A673 (cell line): ENCODE results near the gene LAMA3. TPM values are rescaled to one million over a fixed set of nuclear protein-coding genes. Genes with fewer than 3 reads are reported as not detected.

Experiments used
- BruUV-seq: library from RNA; stranded (reverse); fragments of 400-500 nt; replicated peaks from 2 replicates; lab custom pipeline; 2021; lab: Mats Ljungman, UMichigan
- CTCF ChIA-PET: fragments of 300-600 bp; sonication (Branson Sonifier 250); formaldehyde crosslinking; loops from one replicate; lab custom pipeline; 2022; ENCODE audit warnings: antibody characterized with exemption; lab: Charles Lee
- POLR2A ChIA-PET: fragments of 300-600 bp; sonication (Branson Sonifier 250); formaldehyde crosslinking; loops from one replicate; lab custom pipeline; 2022; ENCODE audit warnings: antibody characterized with exemption; ENCODE audit not compliant: low non-redundant PET; lab: Charles Lee
- DNase-seq: peaks from one replicate; pipeline ENCODE4 v3.0.0-alpha.2; 2015; ENCODE audit warnings: low spot score
- H3K27ac ChIP-seq: fragments of 200-600 bp; sonication (generic); 2 replicates; pipeline ENCODE4 v1.5.1; 2016; ENCODE audit warnings: mixed run types, low read depth, mild to moderate bottlenecking, mixed read lengths, antibody characterized with exemption, low read length; ENCODE audit not compliant: poor library complexity, severe bottlenecking
- H3K27me3 ChIP-seq: fragments of 200-600 bp; sonication (generic); replicated peaks from 2 replicates; pipeline ENCODE4 v1.6.1; 2017; ENCODE audit warnings: mixed run types, low read depth, mild to moderate bottlenecking, mixed read lengths, antibody characterized with exemption, low read length; ENCODE audit not compliant: insufficient read depth, poor library complexity
- H3K36me3 ChIP-seq: fragments of 200-600 bp; sonication (generic); 2 replicates; pipeline ENCODE4 v1.6.1; 2016; ENCODE audit warnings: mixed run types, mild to moderate bottlenecking, mixed read lengths, antibody characterized with exemption, low read length; ENCODE audit not compliant: insufficient read depth, poor library complexity, severe bottlenecking
- H3K4me1 ChIP-seq: fragments of 200-600 bp; sonication (generic); 2 replicates; pipeline ENCODE4 v1.6.1; 2017; ENCODE audit warnings: mixed run types, mild to moderate bottlenecking, mixed read lengths, antibody characterized with exemption, low read length; ENCODE audit not compliant: insufficient read depth, poor library complexity, severe bottlenecking
- H3K4me3 ChIP-seq: fragments of 200-600 bp; sonication (generic); 2 replicates; pipeline ENCODE4 v1.5.1; 2016; ENCODE audit warnings: low read depth, mixed run types, mild to moderate bottlenecking, mixed read lengths, low read length; ENCODE audit not compliant: poor library complexity, severe bottlenecking
- H3K9me3 ChIP-seq: fragments of 200-600 bp; sonication (generic); 2 replicates; pipeline ENCODE4 v1.6.1; 2016; ENCODE audit warnings: mixed run types, low read depth, mild to moderate bottlenecking, mixed read lengths, antibody characterized with exemption, low read length; ENCODE audit not compliant: poor library complexity, severe bottlenecking
- EZH2 ChIP-seq: fragments of 200-600 bp; sonication (generic); IDR thresholded peaks from 2 replicates; pipeline ENCODE4 v1.6.1; 2017; ENCODE audit warnings: borderline replicate concordance, low read depth, mild to moderate bottlenecking, mixed read lengths, antibody characterized with exemption, low read length; ENCODE audit not compliant: poor library complexity, severe bottlenecking
- intact Hi-C: fragments of 100-400 bp; cut with micrococcal nuclease; formaldehyde crosslinking; loops from one replicate; pipeline ENCODE4 v1.10.0; 2022; ENCODE audit not compliant: unreplicated experiment
- total RNA-seq: library from RNA; stranded (reverse); gene quantifications from 2 replicates; pipeline ENCODE4 v1.2.3, GENCODE V29; 2021
- TF ChIP-seq, protein P1 (sequence below): fragments of 300-800, 200-600 bp; sonication (generic); conservative IDR thresholded peaks from 2 replicates; pipeline ENCODE4 v1.5.1; 2017; ENCODE audit warnings: low read depth, mild to moderate bottlenecking, antibody characterized with exemption, low read length, moderate library complexity, mixed read lengths

Gene LAMA3
- total RNA-seq, 1 experiment from 2014 or later = 2.7 TPM

DNA sequence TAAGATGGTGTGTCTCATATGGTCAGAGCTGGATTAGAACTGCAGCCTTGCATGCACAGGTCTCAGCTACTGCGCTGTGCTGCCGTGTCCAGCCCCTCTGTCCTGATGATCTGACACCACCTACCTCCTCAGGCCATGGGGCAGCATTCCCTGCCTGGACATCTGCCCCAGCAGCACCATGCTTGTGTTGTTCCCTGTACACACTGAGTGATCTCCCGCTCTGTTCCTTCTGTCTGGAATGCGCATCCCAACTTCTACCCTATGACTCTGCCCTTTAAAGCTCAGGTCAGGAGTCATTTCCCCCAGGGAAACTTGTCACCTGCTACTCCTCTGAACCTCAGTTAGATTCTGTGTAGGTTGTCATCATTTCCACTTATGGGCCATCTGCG is 167.9 kb downstream of the LAMA3 start:
- no peak for DNase-seq
- no peaks in the 10 kb centered on the region for H3K9me3 ChIP-seq
- no TSS peak for BruUV-seq
- TF ChIP-seq, protein P1, sequence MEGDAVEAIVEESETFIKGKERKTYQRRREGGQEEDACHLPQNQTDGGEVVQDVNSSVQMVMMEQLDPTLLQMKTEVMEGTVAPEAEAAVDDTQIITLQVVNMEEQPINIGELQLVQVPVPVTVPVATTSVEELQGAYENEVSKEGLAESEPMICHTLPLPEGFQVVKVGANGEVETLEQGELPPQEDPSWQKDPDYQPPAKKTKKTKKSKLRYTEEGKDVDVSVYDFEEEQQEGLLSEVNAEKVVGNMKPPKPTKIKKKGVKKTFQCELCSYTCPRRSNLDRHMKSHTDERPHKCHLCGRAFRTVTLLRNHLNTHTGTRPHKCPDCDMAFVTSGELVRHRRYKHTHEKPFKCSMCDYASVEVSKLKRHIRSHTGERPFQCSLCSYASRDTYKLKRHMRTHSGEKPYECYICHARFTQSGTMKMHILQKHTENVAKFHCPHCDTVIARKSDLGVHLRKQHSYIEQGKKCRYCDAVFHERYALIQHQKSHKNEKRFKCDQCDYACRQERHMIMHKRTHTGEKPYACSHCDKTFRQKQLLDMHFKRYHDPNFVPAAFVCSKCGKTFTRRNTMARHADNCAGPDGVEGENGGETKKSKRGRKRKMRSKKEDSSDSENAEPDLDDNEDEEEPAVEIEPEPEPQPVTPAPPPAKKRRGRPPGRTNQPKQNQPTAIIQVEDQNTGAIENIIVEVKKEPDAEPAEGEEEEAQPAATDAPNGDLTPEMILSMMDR = no peak
- TF ChIP-seq EZH2 = no peak
- no peak overlapping the region for H3K27ac ChIP-seq
- H3K4me1 ChIP-seq = peaks cover 13% of the 10 kb centered on the region
- CTCF ChIA-PET = interaction anchor here (0.6 kb wide), 1 partner anchor 627 kb away, joined by 4 read pairs; no protein-coding TSS in a partner anchor
- POLR2A ChIA-PET = no interaction called here
- H3K36me3 ChIP-seq = no peaks in the 10 kb centered on the region
- H3K27me3 ChIP-seq = no peaks in the 10 kb centered on the region
- intact Hi-C loops = no loop called here
- no peak overlapping the region for H3K4me3 ChIP-seq

DNA sequence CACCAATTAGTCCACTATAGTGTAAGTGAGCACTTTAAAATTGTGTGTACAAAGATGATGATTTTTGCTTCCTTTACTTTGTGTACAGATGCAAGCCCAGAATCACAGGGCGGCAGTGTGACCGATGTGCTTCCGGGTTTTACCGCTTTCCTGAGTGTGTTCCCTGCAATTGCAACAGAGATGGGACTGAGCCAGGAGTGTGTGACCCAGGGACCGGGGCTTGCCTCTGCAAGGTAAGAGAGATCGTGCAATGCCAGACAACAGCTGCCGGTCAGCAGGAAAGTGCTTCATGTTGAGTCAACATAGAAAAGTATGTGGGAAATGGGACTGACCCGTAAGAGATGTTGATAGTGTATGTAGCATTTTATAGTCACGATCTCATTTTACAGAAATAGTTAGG is 168.5 kb downstream of the LAMA3 start:
- intact Hi-C loops = no loop called here
- BruUV-seq = no TSS peak
- no peaks in the 10 kb centered on the region for H3K9me3 ChIP-seq
- ChIA-PET CTCF (no interaction called here), POLR2A (no interaction called here)
- H3K36me3 ChIP-seq = no peaks in the 10 kb centered on the region
- no peak overlapping the region for H3K27ac ChIP-seq
- peaks cover 13% of the 10 kb centered on the region for H3K4me1 ChIP-seq
- no peak for DNase-seq
- H3K4me3 ChIP-seq = no peak overlapping the region
- TF ChIP-seq, protein P1 = no peak
- TF ChIP-seq EZH2 = no peak
- no peaks in the 10 kb centered on the region for H3K27me3 ChIP-seq

DNA sequence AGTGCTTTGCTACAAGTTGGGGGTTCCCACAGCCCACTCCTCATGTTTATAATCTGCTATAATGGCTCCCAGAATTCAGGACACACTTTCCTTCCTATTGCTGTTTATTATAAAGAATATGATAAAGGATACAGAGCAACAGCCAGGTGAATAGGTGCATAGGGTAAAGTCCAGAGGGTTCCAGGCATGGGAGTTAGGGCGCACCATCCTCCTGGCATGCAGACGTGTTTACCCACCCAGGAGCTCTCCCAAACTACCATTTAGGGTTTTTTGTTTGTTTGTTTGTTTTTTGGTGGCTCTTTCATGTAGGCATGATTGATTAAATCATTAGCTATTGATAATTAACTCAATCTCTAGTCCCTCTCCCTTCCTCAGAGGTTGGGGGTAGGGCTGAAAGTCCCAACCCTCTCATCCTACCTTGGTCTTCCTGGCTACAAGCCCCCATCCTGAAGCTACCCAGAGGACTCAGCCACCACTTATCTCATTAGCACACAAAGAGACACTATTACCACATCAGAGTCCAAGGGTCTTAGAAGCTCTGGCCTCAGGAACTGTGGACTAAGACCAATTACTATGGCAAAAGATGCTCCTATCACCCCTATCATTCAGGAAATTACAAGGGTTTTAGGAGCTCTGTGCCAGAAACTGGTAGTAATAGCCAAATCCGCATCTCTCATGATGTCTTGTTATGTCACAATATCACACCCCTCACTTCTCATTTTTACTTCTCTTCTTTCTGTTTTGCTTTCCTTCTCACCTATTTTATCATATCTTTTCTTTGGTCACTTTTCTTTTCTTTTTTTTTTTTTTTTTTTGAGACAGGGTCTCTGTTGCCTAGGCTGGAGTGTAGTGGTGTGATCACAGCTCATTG is 170.4 kb downstream of the LAMA3 start:
- CTCF ChIA-PET = no interaction called here
- intact Hi-C loops = no loop called here
- Histone ChIP-seq H3K36me3 (no peaks in the 10 kb centered on the region), H3K9me3 (no peaks in the 10 kb centered on the region), H3K4me1 (peaks cover 13% of the 10 kb centered on the region), H3K4me3 (no peak overlapping the region), H3K27me3 (no peaks in the 10 kb centered on the region), H3K27ac (no peak overlapping the region)
- no TSS peak for BruUV-seq
- DNase-seq = no peak
- TF ChIP-seq, protein P1 = no peak
- TF ChIP-seq EZH2 = no peak
- POLR2A ChIA-PET = no interaction called here
